SH-SY5Y (cell line): Measurements from ENCODE around the gene CLEC2D.

ENCODE experiments used
- GATA2 ChIP-seq: IDR thresholded peaks from 2 replicates; pipeline ENCODE4 v1.6.1; 2011; ENCODE audit warnings: mild to moderate bottlenecking, low read depth, low read length
- GATA3 ChIP-seq: IDR thresholded peaks from 2 replicates; pipeline ENCODE4 v1.6.1; 2011; ENCODE audit warnings: low read depth, mild to moderate bottlenecking, low read length, moderate library complexity

- no peak for TF ChIP-seq GATA2
- TF ChIP-seq GATA3: no peak
Measured at GRCh38 chr12:9669019-9669326, 540 bp upstream of the CLEC2D start.
